ENCODE results near the gene BMP4. TPM values are rescaled to one million over a fixed set of nuclear protein-coding genes. Genes with fewer than 3 reads are reported as not detected.

Gene BMP4
- total RNA-seq, 1 donor from 2014 or later, result 48.2 TPM

- DNase-seq (ENCODE audit: low read depth in 2 of 2), result peak in 1 of 2 donors; percentile 59
These were observed 10.1 kb downstream of the BMP4 start for GRCh38 chr14:53946404-53947093.

GRCh38 chr14:53946071-53946403, 10.6 kb downstream of the BMP4 start:
- no peak for DNase-seq (ENCODE audit: low read depth in 2 of 2)

GRCh38 chr14:53943751-53944083, 12.9 kb downstream of the BMP4 start:
- DNase-seq (ENCODE audit: low read depth in 2 of 2), result no peak

- DNase-seq (ENCODE audit: low read depth in 2 of 2), result no peak
These were observed 13.5 kb downstream of the BMP4 start for GRCh38 chr14:53942970-53943750.

- DNase-seq (ENCODE audit: low read depth in 2 of 2), result no peak
These were observed 18.3 kb downstream of the BMP4 start for GRCh38 chr14:53938136-53938837.

- DNase-seq (ENCODE audit: low read depth in 2 of 2), result no peak
These were observed 21.7 kb downstream of the BMP4 start for GRCh38 chr14:53934778-53935414.

- peak in 1 of 2 donors; percentile 91 for DNase-seq (ENCODE audit: low read depth in 2 of 2)
These were observed 23.7 kb downstream of the BMP4 start for GRCh38 chr14:53932966-53933365.

GRCh38 chr14:53929871-53930715, 26.5 kb downstream of the BMP4 start:
- DNase-seq (ENCODE audit: low read depth in 2 of 2), result no peak

GRCh38 chr14:53927171-53927570, 29.5 kb downstream of the BMP4 start:
- DNase-seq (ENCODE audit: low read depth in 2 of 2), result no peak

GRCh38 chr14:53925201-53925766, 31.3 kb downstream of the BMP4 start:
- DNase-seq (ENCODE audit: low read depth in 2 of 2), result no peak

- DNase-seq (ENCODE audit: low read depth in 2 of 2), result peak; percentile 32 to 62
These were observed 31.9 kb downstream of the BMP4 start for GRCh38 chr14:53924753-53925152.

- no peak for DNase-seq (ENCODE audit: low read depth in 2 of 2)
These were observed 35.6 kb downstream of the BMP4 start for GRCh38 chr14:53921027-53921426.

GRCh38 chr14:53916239-53916638, 40.4 kb downstream of the BMP4 start:
- no peak for DNase-seq (ENCODE audit: low read depth in 2 of 2)

GRCh38 chr14:53915364-53916014, 41.1 kb downstream of the BMP4 start:
- no peak for DNase-seq (ENCODE audit: low read depth in 2 of 2)

GRCh38 chr14:53912021-53912420, 44.6 kb downstream of the BMP4 start:
- no peak for DNase-seq (ENCODE audit: low read depth in 2 of 2)

GRCh38 chr14:53908416-53908815, 48.2 kb downstream of the BMP4 start:
- no peak for DNase-seq (ENCODE audit: low read depth in 2 of 2)

GRCh38 chr14:53902307-53902706, 54.3 kb downstream of the BMP4 start:
- no peak for DNase-seq (ENCODE audit: low read depth in 2 of 2)

GRCh38 chr14:53900499-53900898, 56.1 kb downstream of the BMP4 start:
- DNase-seq (ENCODE audit: low read depth in 2 of 2), result no peak

Data from lung microvascular endothelial cell (primary cell).